Measurements from ENCODE around the gene NTPCR.

NTPCR gene

DNA sequence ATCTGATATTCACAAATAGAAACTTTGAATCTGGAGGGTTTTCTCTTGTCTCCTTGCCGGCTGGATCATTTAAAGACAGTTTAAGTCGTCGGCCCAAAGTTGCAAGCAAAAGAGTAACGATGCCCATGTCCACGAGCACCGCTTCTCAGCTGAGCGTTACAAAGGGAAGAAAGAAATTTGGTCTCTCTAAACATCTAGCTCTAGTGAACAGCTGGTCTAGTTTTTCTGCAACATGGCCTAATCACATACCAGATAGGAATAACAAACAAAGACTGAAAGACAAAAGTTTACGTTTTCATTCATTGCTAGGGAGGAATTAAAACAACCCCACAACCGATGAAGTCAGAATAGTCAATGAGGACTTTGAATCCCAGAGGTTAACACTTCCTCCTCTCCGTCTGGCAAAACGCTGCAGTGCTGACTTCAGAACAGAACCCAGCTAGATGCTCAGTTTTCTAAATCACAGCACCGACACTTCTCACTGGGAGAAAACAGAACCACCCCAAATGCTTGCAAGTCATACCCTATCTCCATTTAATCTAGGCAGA, 69.4 kb downstream of the NTPCR start:
- no peak for DNase-seq

DNA sequence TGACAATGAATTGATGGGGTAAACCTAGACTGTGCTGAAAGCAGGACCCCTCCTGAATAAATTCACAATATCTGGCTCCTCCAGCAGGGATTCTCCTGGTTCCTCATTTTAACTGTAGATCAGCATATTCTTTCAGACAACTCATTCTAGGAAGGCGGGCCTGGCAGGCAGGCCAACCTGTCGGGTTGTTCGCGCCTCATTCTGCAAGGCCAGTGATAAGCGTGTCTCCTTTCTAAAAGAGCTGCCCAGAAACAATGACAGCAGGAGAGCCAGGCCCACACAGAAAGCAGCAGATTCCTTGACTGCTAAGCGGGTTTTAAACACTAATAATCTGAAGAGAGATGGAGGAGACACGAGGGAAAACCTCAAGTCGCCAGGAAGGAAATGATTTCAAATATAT, 70.0 kb downstream of the NTPCR start:
- no peak for DNase-seq

DNA sequence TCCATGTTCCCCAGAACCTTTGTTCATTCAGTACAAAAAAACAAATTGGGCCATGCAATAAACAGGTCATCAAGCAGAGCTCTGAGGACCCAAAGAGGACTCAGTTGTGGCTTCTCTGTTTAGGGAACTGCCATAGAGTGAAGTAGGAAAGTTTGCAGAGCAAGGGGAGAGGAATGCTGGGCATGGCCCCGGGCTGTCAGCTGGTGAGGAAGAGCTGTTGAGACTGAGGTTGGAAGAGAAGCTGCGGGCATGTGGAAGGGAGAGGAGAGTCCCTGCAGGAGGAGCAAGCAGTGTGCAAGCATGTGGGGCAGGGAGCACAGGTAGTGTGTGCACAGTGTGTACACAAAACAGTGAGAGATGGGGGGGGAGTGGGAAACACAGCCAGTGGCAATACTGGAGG, 71.8 kb downstream of the NTPCR start:
- no peak for DNase-seq

DNA sequence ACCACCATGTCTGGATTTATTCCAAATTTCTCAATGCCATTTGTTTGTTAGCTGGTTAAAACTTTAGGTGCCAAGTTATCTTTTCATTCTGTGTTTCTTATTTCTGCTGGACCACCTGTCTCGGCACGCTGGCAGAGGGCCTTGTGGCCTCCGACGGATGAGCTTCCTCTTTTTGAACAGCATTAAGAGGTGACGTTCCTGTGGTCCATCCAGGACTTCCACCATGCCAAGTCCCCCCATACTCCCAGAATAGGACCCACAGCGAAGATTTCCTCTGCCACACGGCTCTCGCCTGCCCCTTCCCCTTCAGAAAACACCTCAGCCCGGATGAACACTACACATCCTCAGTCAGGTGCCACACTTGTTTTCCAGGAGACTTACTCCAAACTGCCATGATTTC, 73.8 kb downstream of the NTPCR start:
- no peak for DNase-seq

DNA sequence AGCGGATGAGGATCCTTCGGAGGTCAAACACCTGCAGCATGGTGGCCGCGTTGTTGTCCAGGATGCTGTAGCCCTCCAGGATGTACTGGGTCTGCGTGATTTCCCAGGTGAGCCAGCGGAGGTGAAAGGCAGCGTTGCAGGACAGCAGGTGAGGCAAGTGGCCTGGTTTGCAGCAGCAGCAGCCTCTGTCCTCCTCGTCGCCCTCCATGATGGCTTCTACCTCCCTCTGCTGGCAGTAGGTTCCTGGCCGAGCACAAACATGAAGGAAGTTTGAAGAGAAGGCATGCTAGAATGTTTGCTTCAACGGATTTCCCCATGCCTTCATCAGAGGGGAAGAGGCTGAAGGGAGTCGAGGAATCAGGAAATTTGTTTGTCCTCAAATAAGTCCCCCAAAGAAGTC, 74.7 kb downstream of the NTPCR start:
- peak; percentile 60 for DNase-seq

DNA sequence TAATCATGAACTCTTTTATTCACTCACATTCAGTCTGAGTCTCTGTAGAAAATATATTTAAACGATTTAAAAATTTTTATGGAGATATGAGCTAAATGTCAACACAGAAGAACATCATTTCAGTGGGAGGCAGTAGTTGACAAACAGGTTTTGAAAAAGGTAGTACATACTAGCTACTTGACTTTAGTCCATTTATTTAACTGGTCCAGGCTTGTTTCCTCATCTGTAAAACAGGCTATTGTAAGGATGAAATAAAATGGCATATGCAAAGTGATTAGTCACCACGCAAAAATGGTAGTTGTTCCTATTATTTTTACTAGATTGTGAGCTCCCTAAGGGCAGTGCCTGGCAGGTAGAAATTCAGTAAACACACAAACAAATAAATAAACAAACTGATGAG, 75.2 kb downstream of the NTPCR start:
- no peak for DNase-seq

DNA sequence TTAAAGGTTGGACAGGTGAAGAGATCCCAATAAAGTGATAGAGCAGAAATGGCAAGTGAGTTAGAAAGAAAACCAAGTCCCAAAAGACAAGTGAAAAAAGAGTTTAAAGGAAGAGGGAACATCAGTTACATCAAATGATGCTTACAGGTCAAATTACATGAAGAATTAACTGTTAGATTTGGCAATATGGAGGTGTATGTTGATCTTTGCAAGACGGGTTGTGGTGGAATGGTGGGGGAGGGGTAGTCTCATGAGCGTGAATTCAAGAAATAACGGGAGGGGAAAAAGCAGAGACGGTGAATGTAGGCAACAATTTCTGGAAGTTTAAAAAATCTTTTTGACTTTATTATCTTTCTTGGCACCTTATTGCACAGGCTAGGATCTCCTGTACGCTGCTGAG, 76.6 kb downstream of the NTPCR start:
- DNase-seq: no peak

DNA sequence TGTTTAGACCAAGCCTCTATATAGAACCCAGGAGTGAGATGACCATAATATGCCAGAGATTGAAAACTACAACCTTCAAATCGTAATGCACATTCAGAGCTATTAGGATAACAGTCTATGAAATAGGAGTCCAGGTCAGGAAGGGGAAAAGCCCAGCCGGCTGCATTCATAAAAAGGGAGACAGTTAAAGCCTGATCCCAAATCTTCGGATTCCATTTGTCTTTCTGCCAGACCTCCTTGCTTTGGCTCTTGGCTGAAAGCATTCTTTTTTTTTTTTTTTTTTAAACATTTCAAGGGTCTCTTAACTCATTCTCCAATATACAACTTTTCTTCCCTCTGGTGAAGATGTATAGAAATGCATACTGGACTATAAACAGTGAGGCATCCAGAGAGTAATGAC, 81.1 kb downstream of the NTPCR start:
- DNase-seq: no peak

DNA sequence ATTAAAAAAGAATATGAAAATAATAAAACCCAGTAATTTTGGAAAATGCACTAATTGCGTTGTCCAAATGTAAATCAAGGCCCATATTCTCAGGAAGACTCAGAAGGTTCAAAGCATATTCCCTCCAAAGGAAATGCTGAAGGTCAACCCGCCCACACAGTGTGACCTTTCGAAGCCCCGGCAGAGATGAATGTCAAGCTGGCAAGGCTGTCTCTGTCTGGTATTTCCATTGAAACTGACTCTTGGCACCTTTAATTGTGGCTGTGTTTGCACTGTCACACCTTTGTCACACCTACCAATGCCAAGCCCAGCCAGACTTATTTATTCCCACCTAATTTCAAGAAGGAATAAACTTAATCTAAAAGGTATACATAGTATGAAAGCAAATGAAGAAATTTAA, 82.5 kb downstream of the NTPCR start:
- DNase-seq: no peak

DNA sequence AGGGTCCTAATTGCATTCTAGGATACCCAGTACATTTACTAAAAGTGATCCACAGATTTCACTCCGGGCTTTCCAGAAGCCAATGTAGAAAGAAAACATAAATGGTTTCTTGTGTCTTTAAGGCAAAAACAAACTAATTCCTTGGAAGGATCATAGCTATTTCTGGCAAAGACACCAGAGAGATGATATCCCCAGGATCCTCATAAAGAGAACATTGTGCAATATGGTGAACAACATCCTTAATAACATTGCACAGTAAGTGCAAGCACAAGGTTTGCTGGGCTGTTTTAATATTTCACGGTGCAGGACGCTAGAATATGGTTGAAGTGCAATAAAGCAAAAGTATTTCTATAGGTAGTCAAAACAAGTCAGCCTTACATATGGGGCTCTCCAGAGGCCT, 83.0 kb downstream of the NTPCR start:
- DNase-seq: no peak

Data from NCI-H82 (cell line).